ENCODE results near the gene RNF213.

- TF ChIP-seq CTCF (IDR thresholded peaks at IDR 0.05) (no peak), POLR2A (IDR thresholded peaks at IDR 0.05) (no peak), EP300 (IDR thresholded peaks at IDR 0.05; ENCODE audit: low read depth) (no peak), POLR2AphosphoS5 (IDR thresholded peaks at IDR 0.05) (no peak)
Observed at GRCh38 chr17:80388175-80388574, 127.5 kb downstream of the RNF213 start.
